HCT116 (cell line): ENCODE results near the gene ALMS1. TPM values are rescaled to one million over a fixed set of nuclear protein-coding genes. Genes with fewer than 3 reads are reported as not detected.

Source experiments
- ATAC-seq: fragments of 200-7000 bp; cut with Tn5 transposase; 2 replicates; pipeline ENCODE4 v1.9.1; 2020; ENCODE audit warnings: mild to moderate bottlenecking, moderate library complexity
- BruUV-seq: library from RNA; stranded (reverse); fragments of 400-500 nt; replicated peaks from 2 replicates; lab custom pipeline; 2021; lab: Mats Ljungman, UMichigan
- CTCF ChIA-PET: fragments of 300-600 bp; sonication (Branson Sonifier 250); formaldehyde crosslinking; loops from one replicate; lab custom pipeline; 2021; ENCODE audit warnings: antibody characterized with exemption; lab: Charles Lee
- POLR2A ChIA-PET: fragments of 300-600, 350-600 bp; sonication (Branson Sonifier 250); formaldehyde crosslinking; loops from one replicate; lab custom pipeline; 2021; ENCODE audit warnings: antibody characterized with exemption; lab: Charles Lee
- RAD21 ChIA-PET, 2 experiments: fragments of 300-600 bp; sonication (Branson Sonifier 250); formaldehyde crosslinking; loops; one replicate each; lab custom pipeline; 2023; ENCODE audit warnings: low total read pairs in 2 of 2; ENCODE audit not compliant: uncharacterized antibody in 2 of 2, unreplicated experiment in 2 of 2, low non-redundant PET in 1 of 2; lab: Charles Lee
- DNase-seq: peaks from one replicate; pipeline ENCODE4 v3.0.0-alpha.2; 2010; ENCODE audit warnings: low read depth, low spot score
- H2AFZ ChIP-seq: fragments of 200-600 bp; shearing (Covaris generic), sonication (generic); 2 replicates; pipeline ENCODE4 v1.6.1; 2017; ENCODE audit warnings: low read depth, mixed run types, mixed read lengths, antibody characterized with exemption, low read length; ENCODE audit not compliant: poor library complexity, severe bottlenecking
- H3K27ac ChIP-seq: 2 replicates; pipeline ENCODE4 v1.5.1; 2012; ENCODE audit warnings: low read depth, low read length
- H3K27me3 ChIP-seq: fragments of 200-600 bp; sonication (generic); 2 replicates; pipeline ENCODE4 v1.6.1; 2016; ENCODE audit warnings: mixed run types, low read length, mixed read lengths; ENCODE audit not compliant: insufficient read depth
- H3K36me3 ChIP-seq, 2 experiments: fragments of 200-500 bp in 1 of 2; fragments of 200-600 bp in 1 of 2; sonication (Bioruptor generic) in 1 of 2; sonication (generic) in 1 of 2; 2 replicates each; pipeline versions ENCODE4 v1.5.1 to v1.6.1; 2014 to 2016; ENCODE audit warnings: low read length in 2 of 2, inconsistent platforms in 1 of 2, mixed read lengths in 1 of 2, mixed run types in 1 of 2; ENCODE audit not compliant: insufficient read depth in 2 of 2, control insufficient read depth in 1 of 2
- H3K4me1 ChIP-seq, 2 experiments: fragments of 200-600 bp in 1 of 2; sonication (generic) in 1 of 2; 2 replicates each; pipeline versions ENCODE4 v1.5.1 to v1.6.1; 2012 to 2017; ENCODE audit warnings: low read length in 2 of 2, inconsistent platforms in 1 of 2, mild to moderate bottlenecking in 1 of 2, mixed read lengths in 1 of 2, mixed run types in 1 of 2, moderate library complexity in 1 of 2; ENCODE audit not compliant: insufficient read depth in 2 of 2, control insufficient read depth in 1 of 2
- H3K4me2 ChIP-seq: fragments of 200-600 bp; sonication (generic); 2 replicates; pipeline ENCODE4 v1.6.1; 2017; ENCODE audit warnings: mixed run types, low read length, mixed read lengths
- H3K4me3 ChIP-seq, 2 experiments: fragments of 200-600 bp in 1 of 2; sonication (generic) in 1 of 2; replicated peaks in 1 of 2; 2 replicates each; pipeline ENCODE4 v1.5.1; 2011 to 2016; ENCODE audit warnings: low read length in 2 of 2, control low read depth in 1 of 2, low read depth in 1 of 2, mild to moderate bottlenecking in 1 of 2, mixed read lengths in 1 of 2, mixed run types in 1 of 2
- H3K79me2 ChIP-seq: fragments of 200-600 bp; sonication (generic); 2 replicates; pipeline ENCODE4 v1.6.1; 2017; ENCODE audit warnings: mild to moderate bottlenecking, mixed run types, low read length, moderate library complexity, mixed read lengths; ENCODE audit not compliant: insufficient read depth
- H3K9ac ChIP-seq: fragments of 200-600 bp; sonication (generic); 2 replicates; pipeline ENCODE4 v1.6.1; 2016; ENCODE audit warnings: low read length, mixed read lengths
- H3K9me2 ChIP-seq: fragments of 200-600 bp; sonication (generic), shearing (Covaris generic); 2 replicates; pipeline ENCODE4 v1.6.1; 2017; ENCODE audit warnings: mixed run types, mild to moderate bottlenecking, moderate library complexity; ENCODE audit not compliant: insufficient read depth
- H3K9me3 ChIP-seq, 2 experiments: fragments of 200-500 bp in 1 of 2; fragments of 200-600 bp in 1 of 2; sonication (Bioruptor generic) in 1 of 2; sonication (generic) in 1 of 2; 2 replicates each; pipeline ENCODE4 v1.6.1; 2014 to 2017; ENCODE audit warnings: low read length in 2 of 2, mixed read lengths in 2 of 2, inconsistent platforms in 1 of 2, low read depth in 1 of 2, mild to moderate bottlenecking in 1 of 2, mixed run types in 1 of 2, moderate library complexity in 1 of 2; ENCODE audit not compliant: control insufficient read depth in 1 of 2, insufficient read depth in 1 of 2
- H4K20me1 ChIP-seq: fragments of 200-600 bp; sonication (generic), shearing (Covaris generic); 2 replicates; pipeline ENCODE4 v1.6.1; 2017; ENCODE audit warnings: mixed run types, mild to moderate bottlenecking, moderate library complexity; ENCODE audit not compliant: insufficient read depth
- CBX3 ChIP-seq: IDR thresholded peaks from 2 replicates; pipeline ENCODE4 v1.6.1; 2012; ENCODE audit warnings: low read depth
- EGR1 ChIP-seq: IDR thresholded peaks from 2 replicates; pipeline ENCODE4 v1.6.1; 2012; ENCODE audit warnings: low read depth
- intact Hi-C: fragments of 100-400 bp; cut with micrococcal nuclease; formaldehyde crosslinking; loops from 2 replicates; pipeline ENCODE4 v1.10.0; 2022
- total RNA-seq: library from RNA; stranded (reverse); gene quantifications from one replicate; pipeline ENCODE4 v1.2.1, GENCODE V29; 2021; ENCODE audit not compliant: unreplicated experiment

Gene ALMS1
- total RNA-seq, 1 experiment from 2014 or later, result 20.5 TPM

- Histone ChIP-seq H3K27ac (no peak overlapping the region), H3K36me3 (no peaks in the 10 kb centered on the region), H4K20me1 (no peaks in the 10 kb centered on the region), H3K9me2 (no peaks in the 10 kb centered on the region), H3K27me3 (no peaks in the 10 kb centered on the region), H3K4me3 (no peak overlapping the region), H3K9ac (no peak overlapping the region), H3K4me2 (no peak overlapping the region), H3K9me3 (no peaks in the 10 kb centered on the region), H3K79me2 (no peaks in the 10 kb centered on the region), H2AFZ (no peak overlapping the region), H3K4me1 (no peaks in the 10 kb centered on the region)
- BruUV-seq, result no TSS peak
- intact Hi-C loops, result no loop called here
- ChIA-PET POLR2A (no interaction called here), CTCF (no interaction called here), RAD21 (no interaction called here)
- TF ChIP-seq CBX3 (no peak), EGR1 (no peak)
- ATAC-seq, result no peak
- DNase-seq, result no peak
Observed at GRCh38 chr2:73654175-73654574, 268.5 kb downstream of the ALMS1 start.

Other genes starting within 250 kb of the ALMS1 start
- gene NOTO, start 183.3 kb upstream of the ALMS1 start, total RNA-seq, result not detected
- gene SMYD5, start 171.6 kb upstream of the ALMS1 start, total RNA-seq, result 37.4 TPM
- gene PRADC1, start 152.6 kb upstream of the ALMS1 start, total RNA-seq, result 8.6 TPM
- gene CCT7, start 151.5 kb upstream of the ALMS1 start, total RNA-seq, result 637 TPM
- 34.9 TPM for gene FBXO41, start 101.4 kb upstream of the ALMS1 start, total RNA-seq
- gene EGR4, start 92.3 kb upstream of the ALMS1 start, total RNA-seq, result 0.37 TPM